ENCODE data around the gene GMPS. TPM values are rescaled to one million over a fixed set of nuclear protein-coding genes. Genes with fewer than 3 reads are reported as not detected.

Gene GMPS
- total RNA-seq, 4 donors from 2014 or later: 30.0 to 46.4 (median 37.6) TPM

- TF ChIP-seq POLR2A (IDR thresholded peaks at IDR 0.05): no peak
- no peak for TF ChIP-seq CTCF (IDR thresholded peaks at IDR 0.05)
- intact Hi-C loops (cut with DNase I; ENCODE audit: low total_unique reads): no loop called here
- no peak overlapping the region for H3K4me3 ChIP-seq (ENCODE audit: low read depth, poor library complexity, severe bottlenecking)
- DNase-seq (ENCODE audit: low spot score in 2 of 2): no peak
- 92 to 94% methylated on average over 5 of the region's 5 CpGs for WGBS, 2 donors
Observed at GRCh38 chr3:155891321-155891720, 20.9 kb downstream of the GMPS start.

GRCh38 chr3:155895379-155895900, 25.0 kb downstream of the GMPS start:
- no peak overlapping the region for H3K4me3 ChIP-seq (ENCODE audit: low read depth, poor library complexity, severe bottlenecking)
- DNase-seq (ENCODE audit: low spot score in 2 of 2): no peak
- 92 to 94% methylated on average over 7 of the region's 7 CpGs for WGBS, 2 donors
- no peak for TF ChIP-seq POLR2A (IDR thresholded peaks at IDR 0.05)
- no peak for TF ChIP-seq CTCF (IDR thresholded peaks at IDR 0.05)
- intact Hi-C loops (cut with DNase I; ENCODE audit: low total_unique reads): no loop called here

- TF ChIP-seq POLR2A (IDR thresholded peaks at IDR 0.05) (no peak), CTCF (IDR thresholded peaks at IDR 0.05) (no peak)
- H3K4me3 ChIP-seq (ENCODE audit: low read depth, poor library complexity, severe bottlenecking): no peak overlapping the region
- intact Hi-C loops (cut with DNase I; ENCODE audit: low total_unique reads): no loop called here
- WGBS, 2 donors: 93 to 100% methylated on average over 1 of the region's 1 CpG
- DNase-seq (ENCODE audit: low spot score in 2 of 2): no peak
Observed at GRCh38 chr3:155906900-155907299, 36.5 kb downstream of the GMPS start.

GRCh38 chr3:155908086-155908485, 37.6 kb downstream of the GMPS start:
- TF ChIP-seq POLR2A (IDR thresholded peaks at IDR 0.05) (no peak), CTCF (IDR thresholded peaks at IDR 0.05) (no peak)
- 59 to 82% methylated on average over 4 of the region's 4 CpGs for WGBS, 2 donors

GRCh38 chr3:155908605-155909004, 38.2 kb downstream of the GMPS start:
- H3K4me3 ChIP-seq (ENCODE audit: low read depth, poor library complexity, severe bottlenecking): no peak overlapping the region
- DNase-seq (ENCODE audit: low spot score in 2 of 2): no peak
- no peak for TF ChIP-seq CTCF (IDR thresholded peaks at IDR 0.05)
- intact Hi-C loops (cut with DNase I; ENCODE audit: low total_unique reads): no loop called here

More at GRCh38 chr3:155908086-155908485, 37.6 kb downstream of the GMPS start:
- no peak overlapping the region for H3K4me3 ChIP-seq (ENCODE audit: low read depth, poor library complexity, severe bottlenecking)
- intact Hi-C loops (cut with DNase I; ENCODE audit: low total_unique reads): no loop called here
- no peak for DNase-seq (ENCODE audit: low spot score in 2 of 2)

- TF ChIP-seq CTCF (IDR thresholded peaks at IDR 0.05) (no peak), POLR2A (IDR thresholded peaks at IDR 0.05) (no peak)
- intact Hi-C loops (cut with DNase I; ENCODE audit: low total_unique reads): no loop called here
- H3K4me3 ChIP-seq (ENCODE audit: low read depth, poor library complexity, severe bottlenecking): no peak overlapping the region
- DNase-seq (ENCODE audit: low spot score in 2 of 2): no peak
Observed at GRCh38 chr3:155912090-155912489, 41.6 kb downstream of the GMPS start.
